Measurements from ENCODE around the gene PCYT1B.
"Not testable (repeated sequence)": the region's sequence is repeated elsewhere in the genome, so short reads cannot be mapped to it uniquely, and the experiment has no call there.

The PCYT1B gene

GRCh38 chrX:24643116-24643515 lies 4.0 kb downstream of the PCYT1B start:
- no peak for DNase-seq

GRCh38 chrX:24629701-24630100 lies 17.4 kb downstream of the PCYT1B start:
- DNase-seq: no peak

GRCh38 chrX:24619647-24620046 lies 27.5 kb downstream of the PCYT1B start:
- no peak for DNase-seq

DNA sequence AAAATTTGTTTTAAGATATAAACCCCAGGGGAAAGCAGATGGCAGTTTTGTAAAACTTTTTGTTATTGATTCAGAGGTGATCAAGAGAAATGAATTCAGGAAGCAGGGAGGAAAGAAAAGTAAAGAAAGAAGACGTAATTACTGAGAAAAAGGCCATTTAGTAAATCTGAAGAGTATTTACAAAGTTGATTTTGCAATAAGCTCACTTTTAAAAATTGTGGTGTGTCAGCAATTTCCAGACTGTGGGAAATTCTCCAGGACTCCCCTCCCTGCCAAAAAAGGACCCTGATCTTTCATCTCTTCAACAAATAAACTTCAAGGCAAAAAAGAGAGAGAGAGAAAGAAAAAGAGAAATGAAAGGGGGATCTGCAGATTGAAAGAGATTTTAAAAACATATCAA lies 36.6 kb downstream of the PCYT1B start:
- DNase-seq: no peak

GRCh38 chrX:24607616-24608015 lies 39.5 kb downstream of the PCYT1B start:
- no peak for DNase-seq

- not testable (repeated sequence) for DNase-seq
These were observed 41.2 kb downstream of the PCYT1B start for GRCh38 chrX:24605941-24606340.

DNA sequence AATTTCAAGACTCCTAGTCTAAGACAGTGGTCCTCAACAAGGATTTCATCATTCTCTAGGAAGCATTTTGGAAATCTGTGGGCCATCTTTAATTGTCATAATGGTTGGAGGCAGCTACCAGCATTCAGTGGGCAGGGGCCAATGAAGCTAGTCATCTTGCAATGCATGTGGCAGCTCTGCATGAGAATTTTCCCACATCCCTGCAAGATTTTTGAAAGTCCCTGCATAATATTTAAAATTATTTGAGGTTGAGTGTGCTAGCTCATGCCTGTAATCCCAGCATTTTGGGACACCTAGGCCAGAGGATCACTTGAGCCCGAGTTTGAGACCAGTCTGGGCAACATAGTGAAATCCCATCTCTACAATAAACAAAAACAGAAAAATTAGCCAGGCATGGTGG lies 44.0 kb downstream of the PCYT1B start:
- no peak for DNase-seq

DNA sequence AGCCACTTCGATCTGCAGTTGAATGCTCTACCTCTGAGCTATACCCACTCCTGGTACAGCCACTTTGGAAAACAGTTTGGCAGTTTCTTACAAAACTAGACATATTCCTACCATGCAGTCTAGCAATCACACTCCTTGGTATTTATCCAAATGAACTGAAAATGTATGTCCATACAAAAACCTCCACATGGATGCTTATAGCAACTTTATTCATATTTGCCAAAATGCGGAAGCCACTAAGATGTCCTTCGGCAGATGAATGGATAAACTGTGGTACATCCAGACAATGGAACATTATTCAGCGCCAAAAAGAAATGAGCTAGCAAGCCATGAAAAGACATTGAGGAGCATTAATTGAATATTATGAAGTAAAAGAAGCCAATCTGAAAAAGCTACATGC lies 45.3 kb downstream of the PCYT1B start:
- DNase-seq: no peak

- DNase-seq: no peak
These were observed 52.6 kb downstream of the PCYT1B start for GRCh38 chrX:24594501-24594900.

GRCh38 chrX:24590111-24590510 lies 57.0 kb downstream of the PCYT1B start:
- DNase-seq: no peak

- DNase-seq: no peak
These were observed 70.1 kb downstream of the PCYT1B start for GRCh38 chrX:24577091-24577490.

DNA sequence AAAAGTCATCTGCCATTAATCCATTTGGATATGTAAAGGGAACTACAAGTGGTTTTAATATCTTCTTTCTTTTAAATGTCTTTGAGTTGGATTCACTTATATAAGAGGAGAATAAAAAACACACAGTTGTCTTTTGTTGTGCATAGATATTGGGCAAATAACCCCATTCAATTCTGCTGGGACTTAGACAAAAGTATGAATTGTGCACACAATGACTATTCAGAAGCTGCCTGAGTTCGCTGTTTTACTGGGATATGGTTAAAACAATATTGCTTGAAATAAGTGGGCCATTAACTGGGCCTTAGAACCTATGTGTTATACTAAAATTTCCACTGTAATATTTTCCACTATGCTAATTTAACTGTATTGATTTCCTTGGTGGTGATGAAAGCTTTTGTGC lies 71.7 kb downstream of the PCYT1B start:
- DNase-seq: no peak

GRCh38 chrX:24574743-24575142 lies 72.4 kb downstream of the PCYT1B start:
- no peak for DNase-seq

GRCh38 chrX:24567169-24567568 lies 80.0 kb downstream of the PCYT1B start:
- no peak for DNase-seq

GRCh38 chrX:24566240-24566639 lies 80.9 kb downstream of the PCYT1B start:
- DNase-seq: no peak

GRCh38 chrX:24563291-24564010 lies 83.7 kb downstream of the PCYT1B start:
- DNase-seq: no peak

DNA sequence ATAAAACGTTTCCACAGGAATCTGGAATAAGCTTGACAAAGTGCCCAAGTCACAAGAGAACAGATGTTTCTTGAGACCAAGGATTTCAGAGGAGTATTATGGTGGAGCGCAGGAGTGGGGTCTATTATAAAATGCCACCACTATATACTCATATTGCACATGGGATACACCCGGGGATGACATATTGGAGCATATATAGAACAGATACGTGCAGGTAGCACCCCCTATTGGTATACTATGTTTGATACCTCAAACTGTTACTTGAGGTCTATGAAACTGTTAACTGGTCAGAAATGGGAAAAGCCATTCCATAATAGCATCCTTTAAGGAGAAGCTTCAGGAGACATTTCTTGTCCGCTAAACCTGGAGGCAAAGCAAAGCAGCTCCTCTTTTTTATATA lies 86.0 kb downstream of the PCYT1B start:
- no peak for DNase-seq

GRCh38 chrX:24553011-24553410 lies 94.1 kb downstream of the PCYT1B start:
- DNase-seq: no peak

GRCh38 chrX:24550166-24550565 lies 97.0 kb downstream of the PCYT1B start:
- DNase-seq: no peak

GRCh38 chrX:24547961-24548360 lies 99.2 kb downstream of the PCYT1B start:
- DNase-seq: no peak

GRCh38 chrX:24542756-24543155 lies 104.4 kb downstream of the PCYT1B start:
- no peak for DNase-seq

DNA sequence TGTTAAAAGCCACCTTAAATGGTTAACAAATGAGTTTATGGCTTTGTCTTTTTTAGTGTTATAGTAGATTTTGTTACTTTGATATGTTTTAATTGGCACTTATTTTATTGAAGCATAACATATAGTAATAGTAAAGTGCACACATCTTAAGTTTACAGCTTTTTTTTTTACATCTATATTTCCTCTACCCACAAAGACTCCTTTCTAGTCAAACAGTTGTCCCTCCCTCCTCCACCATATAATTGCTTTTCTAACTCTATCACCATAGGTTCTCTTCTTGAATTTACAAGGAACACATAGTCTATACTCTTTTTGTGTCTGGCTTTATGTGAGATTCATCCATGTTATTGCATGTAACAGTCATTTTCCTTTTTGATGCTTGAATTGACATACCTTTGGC lies 110.6 kb downstream of the PCYT1B start:
- no peak for DNase-seq

GRCh38 chrX:24528605-24529004 lies 118.5 kb downstream of the PCYT1B start:
- DNase-seq: no peak

GRCh38 chrX:24526616-24527015 lies 120.5 kb downstream of the PCYT1B start:
- DNase-seq: no peak

- no peak for DNase-seq
These were observed 121.7 kb downstream of the PCYT1B start for GRCh38 chrX:24525455-24525854.

Measured in amniotic stem cell (primary cell).